ENCODE measurements around the gene MFAP5.

The MFAP5 gene, protein sequence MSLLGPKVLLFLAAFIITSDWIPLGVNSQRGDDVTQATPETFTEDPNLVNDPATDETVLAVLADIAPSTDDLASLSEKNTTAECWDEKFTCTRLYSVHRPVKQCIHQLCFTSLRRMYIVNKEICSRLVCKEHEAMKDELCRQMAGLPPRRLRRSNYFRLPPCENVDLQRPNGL

DNA sequence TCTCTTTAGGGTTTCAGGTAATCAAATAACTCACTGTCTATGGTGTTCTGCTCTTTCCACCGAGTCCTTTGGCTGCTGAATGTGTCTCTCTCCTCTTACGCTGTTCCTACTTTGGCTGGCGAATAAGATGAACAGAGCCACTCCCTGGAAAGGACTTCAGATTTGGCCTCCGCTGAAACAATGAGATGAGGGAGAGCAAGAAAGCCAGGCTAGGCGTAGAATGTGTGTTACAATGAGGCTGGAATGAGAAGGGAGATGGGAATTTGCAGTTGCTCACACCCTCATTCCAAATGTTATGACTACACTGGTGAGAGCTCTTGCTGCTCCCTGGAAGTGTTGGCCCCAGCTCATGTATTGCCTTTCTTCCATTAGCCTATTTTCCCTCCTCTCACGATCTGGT is at the start of gene MFAP5:
MFAP5 (minus strand) TSS at position 234 of the 400 bp plus-strand sequence. CDS start 722 bp downstream, outside the sequence.
- peak; percentile 63 for DNase-seq (ENCODE audit: low read depth)
- H3K4me3 ChIP-seq (replicated peaks; ENCODE audit: low read depth, low read length) = no peak within 1 kb of the TSS
- TF ChIP-seq CTCF (IDR thresholded peaks at IDR 0.05; ENCODE audit: low read length, missing control alignments) = no peak

- no peak overlapping the region for H3K4me3 ChIP-seq (replicated peaks; ENCODE audit: low read depth, low read length)
Measured at GRCh38 chr12:8709124-8709830, 46.7 kb upstream of the MFAP5 start.

DNA sequence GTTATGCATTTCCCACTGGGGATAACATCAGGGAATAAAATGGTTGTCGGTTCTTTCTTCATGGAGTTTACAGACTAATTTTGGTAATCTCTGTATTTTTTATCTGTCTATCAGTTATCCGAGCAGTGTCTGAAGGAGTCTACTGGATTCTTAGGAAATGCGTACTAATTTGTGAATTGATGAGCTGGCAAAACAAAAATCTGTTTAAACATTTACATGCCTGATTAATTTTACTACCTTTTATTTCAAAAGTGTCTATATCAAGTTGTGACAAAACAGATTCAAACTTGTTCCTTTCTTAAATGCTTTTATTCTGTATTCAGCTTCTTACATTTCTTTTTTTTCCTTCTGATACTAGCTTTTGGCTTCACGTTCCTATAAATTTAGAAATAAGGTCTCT is 39.5 kb upstream of the MFAP5 start:
- no peak for DNase-seq (ENCODE audit: low read depth)
- TF ChIP-seq CTCF (IDR thresholded peaks at IDR 0.05; ENCODE audit: low read length, missing control alignments) = no peak
- no peak overlapping the region for H3K4me3 ChIP-seq (replicated peaks; ENCODE audit: low read depth, low read length)

More at GRCh38 chr12:8709124-8709830, 46.7 kb upstream of the MFAP5 start:
- DNase-seq (ENCODE audit: low read depth) = no peak
- no peak for TF ChIP-seq CTCF (IDR thresholded peaks at IDR 0.05; ENCODE audit: low read length, missing control alignments)

DNA sequence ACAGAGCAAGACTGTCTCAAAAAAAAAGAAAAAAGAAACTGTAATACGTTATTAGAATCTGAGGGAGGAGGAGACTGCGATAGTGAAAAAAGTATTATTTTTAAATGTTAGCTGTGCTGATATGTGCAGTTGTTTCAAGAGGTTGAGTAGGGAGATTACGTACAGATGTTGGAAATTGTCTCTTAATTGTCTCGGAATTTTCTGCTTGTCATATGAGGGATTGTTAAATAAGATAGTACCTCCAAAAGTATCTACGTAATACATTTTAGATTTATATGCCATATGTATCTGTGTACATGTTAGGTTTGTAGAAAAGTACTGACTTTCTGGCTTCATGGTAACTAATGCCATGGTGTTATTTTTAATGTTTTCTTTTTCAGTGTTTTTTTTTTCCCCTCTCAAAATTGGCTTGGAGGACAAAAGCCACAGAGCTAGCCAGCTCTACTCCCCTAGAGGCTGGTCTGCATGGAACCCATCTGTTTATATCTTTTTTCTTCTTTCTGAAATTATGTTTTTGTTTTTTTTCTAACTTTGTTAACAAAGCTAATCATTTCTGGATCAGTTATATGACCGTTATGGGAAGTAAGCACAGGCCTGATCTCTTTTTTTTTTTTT is 38.5 kb upstream of the MFAP5 start:
- TF ChIP-seq CTCF (IDR thresholded peaks at IDR 0.05; ENCODE audit: low read length, missing control alignments) = no peak
- DNase-seq (ENCODE audit: low read depth) = no peak
- no peak overlapping the region for H3K4me3 ChIP-seq (replicated peaks; ENCODE audit: low read depth, low read length)

DNA sequence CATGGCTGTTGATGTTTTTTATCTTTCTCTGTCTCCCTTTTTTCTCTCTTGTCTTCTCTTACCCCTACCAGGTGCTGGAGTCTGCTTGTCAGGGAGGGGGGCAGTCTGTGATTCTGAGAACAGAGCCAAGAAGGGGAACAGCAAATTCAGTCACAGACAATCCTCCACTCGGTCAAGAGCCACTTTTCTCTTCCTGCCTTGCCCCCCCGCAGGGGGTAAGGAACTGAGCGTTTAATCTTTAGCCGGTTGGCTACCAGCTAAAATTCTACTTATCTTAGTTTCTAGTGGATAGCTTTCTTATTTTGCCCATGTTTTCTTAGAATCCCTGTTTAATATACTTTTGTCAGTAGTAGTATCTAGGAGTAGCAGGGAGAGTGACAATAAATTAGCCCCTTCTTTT is 37.1 kb upstream of the MFAP5 start:
- DNase-seq (ENCODE audit: low read depth) = no peak
- no peak for TF ChIP-seq CTCF (IDR thresholded peaks at IDR 0.05; ENCODE audit: low read length, missing control alignments)
- no peak overlapping the region for H3K4me3 ChIP-seq (replicated peaks; ENCODE audit: low read depth, low read length)

GRCh38 chr12:8698879-8699278 is 36.3 kb upstream of the MFAP5 start:
- peak; percentile 32 for DNase-seq (ENCODE audit: low read depth)
- no peak for TF ChIP-seq CTCF (IDR thresholded peaks at IDR 0.05; ENCODE audit: low read length, missing control alignments)
- H3K4me3 ChIP-seq (replicated peaks; ENCODE audit: low read depth, low read length) = peak overlapping the region; percentile 85

Measured in fibroblast of pulmonary artery (primary cell).